GM12872 (cell line): ENCODE results near the gene LDLRAD4.

Source experiments
- CTCF ChIP-seq: IDR thresholded peaks from 3 replicates; pipeline ENCODE4 v1.5.1; 2011; ENCODE audit warnings: low read depth, mild to moderate bottlenecking, low read length, moderate library complexity; ENCODE audit not compliant: insufficient read depth

LDLRAD4 gene

GRCh38 chr18:13368080-13368813 is 149.7 kb downstream of the LDLRAD4 start:
- no peak for TF ChIP-seq CTCF

- no peak for TF ChIP-seq CTCF
Measured at GRCh38 chr18:13369353-13369752, 150.8 kb downstream of the LDLRAD4 start.

GRCh38 chr18:13369756-13370510 is 151.4 kb downstream of the LDLRAD4 start:
- TF ChIP-seq CTCF = no peak

- TF ChIP-seq CTCF = no peak
Measured at GRCh38 chr18:13370995-13371625, 152.6 kb downstream of the LDLRAD4 start.

GRCh38 chr18:13371689-13372418 is 153.3 kb downstream of the LDLRAD4 start:
- TF ChIP-seq CTCF = no peak

GRCh38 chr18:13372531-13372951 is 154.0 kb downstream of the LDLRAD4 start:
- TF ChIP-seq CTCF = no peak

GRCh38 chr18:13374096-13374467 is 155.5 kb downstream of the LDLRAD4 start:
- TF ChIP-seq CTCF = no peak
